Parathyroid adenoma (tissue), 2 donors: Measurements from ENCODE around the gene SYT7.

Experiments
- H2AFZ ChIP-seq: fragments of 300-600 bp; sonication (generic); one replicate; pipeline ENCODE4 v1.7.0; 2017; ENCODE audit warnings: antibody characterized with exemption, mild to moderate bottlenecking
- H3K27ac ChIP-seq: fragments of 300-600 bp; sonication (generic); one replicate; pipeline ENCODE4 v1.7.0; 2017
- H3K27me3 ChIP-seq: fragments of 300-600 bp; sonication (generic); one replicate; pipeline ENCODE4 v1.7.0; 2017; ENCODE audit warnings: low read length; ENCODE audit not compliant: control insufficient read depth, insufficient read depth
- H3K36me3 ChIP-seq: fragments of 300-600 bp; sonication (generic); one replicate; pipeline ENCODE4 v1.7.0; 2017; ENCODE audit warnings: low read length; ENCODE audit not compliant: control insufficient read depth, insufficient read depth
- H3K4me1 ChIP-seq: fragments of 300-600 bp; sonication (generic); one replicate; pipeline ENCODE4 v1.7.0; 2017; ENCODE audit warnings: control low read depth
- H3K4me2 ChIP-seq: fragments of 300-600 bp; sonication (generic); one replicate; pipeline ENCODE4 v1.7.0; 2017; ENCODE audit warnings: low read length
- H3K4me3 ChIP-seq: fragments of 300-600 bp; sonication (generic); one replicate; pipeline ENCODE4 v1.7.0; 2017; ENCODE audit warnings: low read depth, low read length
- H3K79me2 ChIP-seq: fragments of 300-600 bp; sonication (generic); one replicate; pipeline ENCODE4 v1.7.0; 2017; ENCODE audit warnings: control low read depth
- H3K9ac ChIP-seq: fragments of 300-600 bp; sonication (generic); one replicate; pipeline ENCODE4 v1.7.0; 2017; ENCODE audit warnings: mild to moderate bottlenecking
- H3K9me3 ChIP-seq: fragments of 300-600 bp; sonication (generic); one replicate; pipeline ENCODE4 v1.7.0; 2017; ENCODE audit warnings: low read length; ENCODE audit not compliant: control insufficient read depth
- CTCF ChIP-seq: fragments of 300-600 bp; sonication (generic); IDR thresholded peaks from one replicate; pipeline ENCODE4 v1.7.0; 2017; ENCODE audit warnings: antibody characterized with exemption, mild to moderate bottlenecking
- donor health status: primary hyperparathyroidism.

Gene SYT7

DNA sequence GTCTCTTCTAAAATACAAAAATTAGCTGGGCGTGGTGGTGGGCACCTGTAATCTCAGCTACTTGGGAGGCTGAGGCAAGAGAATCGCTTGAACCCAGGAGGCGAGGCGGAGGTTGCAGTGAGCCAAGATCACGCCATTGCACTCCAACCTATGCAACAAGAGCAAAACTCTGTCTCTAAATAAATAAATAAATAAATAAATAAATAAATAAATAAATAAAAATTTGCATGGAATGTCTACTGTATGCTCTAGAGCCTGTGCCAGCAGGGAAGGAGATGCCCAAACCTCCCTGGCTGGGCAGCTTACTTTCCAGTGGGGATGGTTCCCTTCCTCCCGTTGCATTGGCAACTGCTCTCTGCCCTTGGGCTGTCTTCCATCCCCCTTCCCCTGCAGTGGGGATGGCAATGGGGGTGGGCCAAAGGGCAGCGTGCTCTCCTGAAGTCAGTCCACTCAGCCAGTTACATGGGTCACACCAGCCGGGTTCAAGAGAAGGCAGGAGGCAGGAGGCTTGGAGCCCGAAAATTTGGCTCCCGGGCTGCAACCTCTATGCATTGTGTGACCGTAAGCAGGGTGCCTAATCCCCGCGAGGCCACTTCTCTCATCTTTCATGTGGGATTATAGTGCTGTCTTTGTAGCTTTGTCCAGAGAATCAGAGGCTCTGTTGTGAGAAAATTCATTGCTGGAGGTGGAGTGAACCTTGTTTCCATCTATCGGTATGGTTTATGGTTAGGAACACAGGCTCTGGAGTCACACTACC is 73.7 kb downstream of the SYT7 start:
- Histone ChIP-seq H3K36me3 (no peaks in the 10 kb centered on the region), H3K4me1 (peaks cover 17% of the 10 kb centered on the region), H3K27ac (peak overlapping the region; percentile 69), H3K9me3 (no peaks in the 10 kb centered on the region), H3K4me3 (no peak overlapping the region), H3K4me2 (no peak overlapping the region), H3K79me2 (no peaks in the 10 kb centered on the region), H3K27me3 (no peaks in the 10 kb centered on the region), H2AFZ (no peak overlapping the region), H3K9ac (no peak overlapping the region)
- no peak for TF ChIP-seq CTCF

DNA sequence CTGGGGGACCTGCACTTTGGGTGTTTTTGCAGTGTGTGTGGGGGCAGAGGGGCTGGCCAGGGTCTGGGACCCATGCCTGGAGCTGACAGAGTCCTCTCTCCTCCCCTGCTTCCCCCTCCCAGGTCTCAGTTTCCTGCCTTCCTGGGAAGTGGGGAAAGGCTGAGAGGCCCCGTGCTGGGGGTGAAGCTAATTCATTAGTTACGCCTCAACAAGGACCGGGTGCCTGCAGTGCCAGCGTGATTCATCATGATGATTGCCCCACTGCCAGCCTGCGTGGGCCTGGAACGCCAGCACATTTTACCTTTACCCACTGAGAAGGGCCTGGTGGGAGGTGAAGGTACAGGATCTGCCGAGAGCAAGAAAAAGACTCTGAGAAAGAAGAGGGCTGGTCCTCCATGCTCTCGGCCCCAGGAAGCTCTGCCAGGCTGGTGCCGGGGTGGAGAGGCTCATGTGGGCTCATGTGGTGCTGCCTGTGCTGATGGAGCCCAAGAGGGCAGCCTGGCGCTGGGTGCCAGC is 75.2 kb downstream of the SYT7 start:
- Histone ChIP-seq H3K9me3 (no peaks in the 10 kb centered on the region), H3K27ac (no peak overlapping the region), H3K4me1 (peaks cover 9% of the 10 kb centered on the region), H3K9ac (no peak overlapping the region), H3K79me2 (no peaks in the 10 kb centered on the region), H3K4me3 (no peak overlapping the region), H3K4me2 (no peak overlapping the region), H2AFZ (no peak overlapping the region), H3K36me3 (no peaks in the 10 kb centered on the region), H3K27me3 (no peaks in the 10 kb centered on the region)
- no peak for TF ChIP-seq CTCF

DNA sequence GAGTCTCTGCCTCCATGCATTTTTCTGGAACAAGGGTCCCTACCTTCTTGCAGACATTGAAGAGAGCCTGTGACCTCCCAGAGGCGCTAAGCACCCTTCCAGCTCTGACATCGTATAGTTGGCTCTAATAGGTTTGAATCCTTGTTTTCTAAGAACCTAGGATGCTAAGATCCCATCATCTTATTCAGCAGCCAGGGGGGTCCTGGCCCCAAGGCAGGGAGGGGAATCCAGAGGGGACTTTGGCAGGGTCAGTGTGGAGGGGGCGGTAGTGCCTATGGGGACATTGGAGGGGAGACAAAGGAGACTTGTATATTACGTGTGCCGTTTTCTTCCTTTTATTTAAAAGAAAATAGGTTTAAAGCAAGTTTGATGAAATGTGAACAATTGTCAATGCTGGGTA is 75.8 kb downstream of the SYT7 start:
- Histone ChIP-seq H2AFZ (no peak overlapping the region), H3K27ac (no peak overlapping the region), H3K4me3 (no peak overlapping the region), H3K4me2 (no peak overlapping the region), H3K9me3 (no peaks in the 10 kb centered on the region), H3K9ac (no peak overlapping the region), H3K79me2 (no peaks in the 10 kb centered on the region), H3K4me1 (peaks cover 3% of the 10 kb centered on the region), H3K36me3 (no peaks in the 10 kb centered on the region), H3K27me3 (no peaks in the 10 kb centered on the region)
- no peak for TF ChIP-seq CTCF

DNA sequence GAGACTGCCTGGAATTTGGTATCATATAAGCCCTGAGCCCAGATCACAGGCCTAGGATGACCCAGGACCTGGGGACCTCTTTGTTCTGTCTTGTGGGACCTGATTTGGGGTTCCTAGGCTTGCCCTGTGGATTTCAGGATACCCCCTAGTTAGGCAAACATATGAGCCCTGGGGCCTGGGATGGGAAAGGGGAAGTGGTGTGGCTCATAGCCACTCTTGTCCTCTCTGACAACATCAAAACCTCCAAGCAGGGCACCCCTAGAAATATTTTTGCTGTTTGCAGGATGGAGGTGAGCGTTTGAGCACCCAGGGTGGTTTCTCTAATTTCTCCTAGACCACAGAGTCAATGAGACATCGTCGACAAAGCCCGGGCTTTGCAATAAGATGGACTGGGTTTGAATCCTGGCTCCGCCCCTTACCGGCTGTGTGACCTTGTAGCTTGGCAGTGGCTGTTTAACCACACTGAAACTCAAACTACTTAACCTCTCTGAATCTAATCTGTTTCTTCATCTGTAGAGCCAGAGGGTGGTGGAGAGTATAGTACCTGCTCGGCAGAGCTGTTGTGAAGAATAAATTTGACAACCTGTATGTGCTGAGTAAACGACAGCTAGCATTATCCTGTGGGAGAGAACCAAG is 77.6 kb downstream of the SYT7 start:
- Histone ChIP-seq H3K9ac (no peak overlapping the region), H3K79me2 (no peaks in the 10 kb centered on the region), H3K27me3 (no peaks in the 10 kb centered on the region), H3K4me1 (peaks cover 2% of the 10 kb centered on the region), H3K27ac (no peak overlapping the region), H3K4me3 (no peak overlapping the region), H3K36me3 (no peaks in the 10 kb centered on the region), H3K9me3 (no peaks in the 10 kb centered on the region), H3K4me2 (no peak overlapping the region), H2AFZ (no peak overlapping the region)
- no peak for TF ChIP-seq CTCF
